GM21786 (cell line): ENCODE results near the gene TXLNA.

Experiments used
- ATAC-seq: cut with Tn5 transposase; IDR thresholded peaks from one replicate; pipeline ENCODE4 v1.9.1; 2021; ENCODE audit not compliant: unreplicated experiment

The TXLNA gene

DNA sequence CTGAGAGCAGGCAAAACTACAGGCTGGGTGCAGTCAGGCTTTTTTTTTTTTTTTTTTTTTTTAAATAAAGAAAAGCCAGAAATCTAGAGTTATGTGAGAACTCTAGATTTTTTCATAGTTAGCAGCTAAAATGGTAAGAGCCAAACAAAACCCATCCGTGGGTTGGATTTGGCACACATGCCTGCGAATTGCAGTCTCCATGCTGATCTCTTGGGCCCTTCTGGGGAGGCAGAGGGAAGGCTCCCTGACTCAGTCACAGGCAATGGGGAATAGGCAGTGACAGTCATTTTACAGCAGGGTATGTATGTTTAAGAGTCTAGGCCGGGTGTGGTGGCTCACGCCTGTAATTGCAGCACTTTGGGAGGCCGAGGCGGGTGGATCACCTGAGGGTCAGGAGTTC is 2.6 kb downstream of the TXLNA start:
- ATAC-seq: no peak

DNA sequence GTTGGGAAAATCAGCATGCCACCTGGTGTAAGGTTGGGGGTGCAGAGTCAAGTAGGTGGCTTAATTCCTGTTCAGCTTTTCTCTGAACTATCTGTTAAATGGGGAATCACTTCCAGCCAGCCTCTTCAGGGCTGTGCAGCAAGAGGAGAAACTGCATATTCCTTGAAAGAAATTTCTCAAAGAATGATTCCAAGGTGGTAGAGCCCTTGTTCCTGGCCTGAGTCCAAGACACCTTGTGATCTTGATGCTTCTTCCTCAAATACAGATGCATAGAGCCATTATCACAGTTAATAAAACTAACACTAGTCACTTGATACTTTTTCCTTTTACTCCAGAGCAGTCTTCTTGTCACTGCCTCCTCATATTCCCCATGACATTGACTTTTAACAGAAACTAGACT is 5.2 kb downstream of the TXLNA start:
- ATAC-seq: no peak

DNA sequence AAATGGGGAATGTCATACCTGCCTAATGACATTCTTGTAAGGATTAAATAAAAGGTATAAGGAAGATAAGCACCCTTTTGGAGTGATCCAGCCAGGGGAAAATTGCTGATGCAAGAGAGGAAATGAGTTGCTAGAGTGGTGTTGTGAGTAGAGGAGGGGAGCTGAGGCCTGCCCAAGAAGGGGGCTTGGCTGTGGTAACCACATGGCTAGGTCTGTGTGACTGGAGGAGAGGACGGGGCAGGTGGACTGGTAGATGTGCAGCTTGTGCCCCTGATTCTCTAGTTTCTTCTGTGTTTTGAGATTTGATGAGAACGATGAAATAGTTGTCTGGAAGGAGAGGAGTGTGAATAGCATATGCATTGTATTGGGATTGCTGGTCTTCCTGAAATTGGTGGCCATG is 6.6 kb downstream of the TXLNA start:
- ATAC-seq: no peak

DNA sequence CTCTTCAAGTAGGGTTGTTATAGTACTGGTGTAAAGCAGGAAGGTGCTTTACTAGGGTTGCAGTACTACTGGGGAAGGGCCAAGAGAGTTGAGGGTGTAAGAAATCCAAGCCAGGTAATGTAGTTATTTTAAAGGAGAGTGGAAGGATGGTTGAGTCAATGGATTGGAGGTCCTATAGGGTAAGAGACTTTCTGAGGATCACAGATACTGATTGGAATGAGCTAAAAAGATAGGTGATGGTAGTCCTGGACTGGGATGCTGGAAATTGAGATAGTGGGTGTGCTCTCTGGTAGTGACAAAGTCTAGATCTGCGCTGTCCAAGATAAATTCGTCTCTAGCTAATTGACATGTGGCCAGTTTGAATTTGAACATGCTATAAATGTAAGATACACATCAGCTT is 7.0 kb downstream of the TXLNA start:
- ATAC-seq: no peak

DNA sequence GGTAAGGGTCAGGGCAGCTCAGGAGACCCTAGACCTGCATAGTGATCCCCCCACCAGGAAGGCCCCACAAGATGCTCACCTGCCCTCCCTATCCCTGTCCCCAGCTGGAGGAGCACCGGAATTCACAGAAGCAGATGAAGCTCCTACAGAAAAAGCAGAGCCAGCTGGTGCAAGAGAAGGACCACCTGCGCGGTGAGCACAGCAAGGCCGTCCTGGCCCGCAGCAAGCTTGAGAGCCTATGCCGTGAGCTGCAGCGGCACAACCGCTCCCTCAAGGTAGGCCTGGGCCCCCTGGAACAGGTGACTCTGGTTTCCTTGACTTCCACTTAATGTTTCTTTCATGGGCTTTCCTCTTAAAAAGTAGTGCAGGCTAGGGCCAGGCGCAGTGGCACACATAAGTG is 8.4 kb downstream of the TXLNA start:
- no peak for ATAC-seq

DNA sequence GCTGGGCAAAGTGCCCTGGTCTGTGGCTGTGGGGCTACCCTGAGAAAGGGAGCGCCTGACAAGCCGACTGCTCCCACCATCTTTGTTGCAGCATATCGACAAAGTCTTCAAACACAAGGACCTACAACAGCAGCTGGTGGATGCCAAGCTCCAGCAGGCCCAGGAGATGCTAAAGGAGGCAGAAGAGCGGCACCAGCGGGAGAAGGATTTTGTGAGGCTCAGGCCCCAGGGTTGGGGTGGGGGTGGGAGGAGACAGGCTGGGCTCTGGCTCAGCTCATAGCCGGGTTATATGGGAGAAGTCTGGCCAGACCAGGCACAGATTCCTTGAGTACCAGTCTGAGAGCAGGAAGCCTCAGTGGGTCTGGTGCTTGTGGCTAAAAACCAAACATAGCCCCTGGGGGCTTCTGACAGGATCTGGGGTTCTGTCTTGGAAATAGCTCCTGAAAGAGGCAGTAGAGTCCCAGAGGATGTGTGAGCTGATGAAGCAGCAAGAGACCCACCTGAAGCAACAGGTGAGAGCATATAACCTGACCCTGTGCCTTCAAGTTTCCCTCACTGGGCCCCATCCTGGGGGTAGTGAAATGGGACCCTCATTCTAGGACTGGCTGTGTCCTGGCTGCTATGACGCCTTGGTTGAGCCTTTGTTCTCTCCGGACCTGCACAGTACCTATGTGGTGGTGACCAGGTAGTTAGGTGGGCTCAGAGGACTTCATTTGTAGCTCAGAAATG is 12.9 kb downstream of the TXLNA start:
- no peak for ATAC-seq

DNA sequence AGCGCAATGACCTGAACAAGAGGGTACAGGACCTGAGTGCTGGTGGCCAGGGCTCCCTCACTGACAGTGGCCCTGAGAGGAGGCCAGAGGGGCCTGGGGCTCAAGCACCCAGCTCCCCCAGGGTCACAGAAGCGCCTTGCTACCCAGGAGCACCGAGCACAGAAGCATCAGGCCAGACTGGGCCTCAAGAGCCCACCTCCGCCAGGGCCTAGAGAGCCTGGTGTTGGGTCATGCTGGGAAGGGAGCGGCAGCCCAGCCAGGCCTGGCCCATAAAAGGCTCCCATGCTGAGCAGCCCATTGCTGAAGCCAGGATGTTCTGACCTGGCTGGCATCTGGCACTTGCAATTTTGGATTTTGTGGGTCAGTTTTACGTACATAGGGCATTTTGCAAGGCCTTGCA is 15.5 kb downstream of the TXLNA start:
- no peak for ATAC-seq

DNA sequence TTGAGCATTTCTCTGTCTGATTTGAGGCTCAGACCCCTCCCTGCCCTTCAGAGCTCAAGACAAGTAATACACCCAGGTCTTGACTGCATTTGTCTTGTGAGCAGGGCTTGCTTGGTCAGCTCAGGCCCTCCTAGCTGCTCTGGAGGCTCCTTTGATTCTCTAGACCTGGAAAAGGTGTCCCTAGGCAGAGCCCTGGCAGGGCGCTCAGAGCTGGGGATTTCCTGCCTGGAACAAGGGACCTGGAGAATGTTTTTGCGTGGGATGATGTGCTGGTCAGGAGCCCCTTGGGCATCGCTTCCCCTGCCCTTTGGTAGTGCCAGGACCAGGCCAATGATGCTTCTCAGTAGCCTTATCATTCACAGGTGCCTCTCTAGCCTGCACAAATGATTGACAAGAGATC is 16.1 kb downstream of the TXLNA start:
- ATAC-seq: no peak

GRCh38 chr1:32195972-32196823 is 16.7 kb downstream of the TXLNA start:
- ATAC-seq: no peak

DNA sequence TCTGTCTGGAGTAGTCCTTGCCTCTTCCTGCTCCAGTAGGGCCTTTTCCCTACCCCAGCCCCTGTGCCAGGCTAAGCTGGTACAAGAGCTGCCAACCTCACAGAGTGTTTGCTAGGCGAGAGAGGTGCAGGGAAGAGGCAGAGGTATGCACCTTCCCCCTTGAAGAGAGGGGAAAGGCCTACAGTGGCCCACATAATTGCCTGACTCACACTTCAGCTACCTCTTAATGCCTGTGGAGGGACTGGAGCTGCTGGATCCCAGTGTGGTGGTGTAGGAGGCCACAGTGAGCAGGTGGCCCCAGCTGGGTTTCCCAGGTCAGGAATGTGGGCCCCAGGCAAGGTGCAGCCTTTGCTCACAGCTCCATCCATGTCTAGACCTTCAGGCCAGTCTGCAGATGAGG is 17.6 kb downstream of the TXLNA start:
- no peak for ATAC-seq

- no peak for ATAC-seq
Observed at GRCh38 chr1:32197837-32198236, 18.4 kb downstream of the TXLNA start.

DNA sequence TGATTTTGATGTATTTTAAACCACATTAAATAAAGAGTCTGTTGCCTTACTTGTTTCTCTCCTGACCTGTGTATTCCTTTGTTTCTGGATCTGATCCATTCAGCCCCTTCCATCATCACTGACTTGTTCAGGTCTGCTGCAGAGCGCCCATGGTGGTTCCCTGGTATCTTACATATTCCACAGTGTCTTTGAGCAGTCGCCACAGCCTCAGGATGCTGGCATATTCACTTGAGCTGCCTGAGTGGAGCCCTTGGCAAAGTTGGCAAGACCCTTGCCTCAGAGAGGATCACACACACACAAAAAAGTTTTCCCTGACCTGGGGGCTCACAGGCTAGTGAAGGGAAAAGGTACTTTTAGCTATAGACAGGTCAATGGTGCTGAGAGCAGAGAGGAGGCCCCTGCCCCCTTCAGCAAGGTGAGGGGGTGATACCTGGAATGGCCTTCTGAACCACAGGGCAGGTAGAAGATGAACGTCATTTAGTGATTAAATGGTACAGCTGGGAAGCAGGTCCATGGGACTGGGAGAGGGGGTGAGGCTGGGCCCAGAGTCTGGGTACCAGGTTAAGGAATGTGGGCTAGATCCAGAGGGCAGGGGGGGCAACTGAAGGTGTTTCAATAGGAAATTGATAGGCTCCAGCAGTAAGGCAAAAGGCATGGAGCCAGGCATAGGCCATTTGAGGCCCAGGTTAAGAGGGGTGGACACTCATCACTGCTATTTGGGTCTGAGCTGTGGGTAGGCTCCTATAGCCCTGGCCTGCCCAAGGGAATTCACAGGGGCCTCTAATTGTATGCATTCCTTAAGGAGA is 19.0 kb downstream of the TXLNA start:
- no peak for ATAC-seq

DNA sequence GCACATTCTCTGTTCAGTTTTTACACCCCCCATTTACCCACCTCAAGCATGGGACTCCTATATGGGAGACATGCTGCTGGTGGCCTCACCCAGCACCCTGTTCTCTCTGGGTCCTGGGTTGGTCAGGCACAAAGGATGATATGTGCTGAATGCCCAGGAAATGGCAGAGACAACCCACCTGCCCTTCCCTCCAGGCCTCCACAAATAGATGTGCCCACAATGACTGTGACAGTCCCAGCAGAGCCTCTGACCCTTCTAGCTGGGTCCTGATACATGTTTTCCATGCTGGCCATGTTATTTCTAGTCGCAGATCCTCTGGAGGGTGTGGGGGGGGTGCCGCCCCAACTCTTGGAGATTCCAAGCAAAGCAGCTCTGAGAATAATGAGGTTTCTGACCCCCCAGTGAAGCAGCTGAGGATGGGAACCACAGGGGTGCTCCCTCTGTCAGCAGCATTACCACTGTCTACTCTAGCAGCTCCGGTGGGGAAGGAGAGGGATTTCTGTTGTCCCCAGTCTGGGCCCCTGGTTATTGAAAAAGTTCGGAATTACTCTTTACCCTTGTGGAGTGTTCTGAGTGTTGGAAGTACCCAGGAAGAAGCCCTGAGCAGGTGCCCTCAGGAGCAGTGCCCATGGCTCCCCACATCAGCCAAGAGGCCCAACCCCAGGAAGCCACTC is 19.7 kb downstream of the TXLNA start:
- ATAC-seq: no peak

GRCh38 chr1:32199717-32200072 is 20.2 kb downstream of the TXLNA start:
- ATAC-seq: no peak

DNA sequence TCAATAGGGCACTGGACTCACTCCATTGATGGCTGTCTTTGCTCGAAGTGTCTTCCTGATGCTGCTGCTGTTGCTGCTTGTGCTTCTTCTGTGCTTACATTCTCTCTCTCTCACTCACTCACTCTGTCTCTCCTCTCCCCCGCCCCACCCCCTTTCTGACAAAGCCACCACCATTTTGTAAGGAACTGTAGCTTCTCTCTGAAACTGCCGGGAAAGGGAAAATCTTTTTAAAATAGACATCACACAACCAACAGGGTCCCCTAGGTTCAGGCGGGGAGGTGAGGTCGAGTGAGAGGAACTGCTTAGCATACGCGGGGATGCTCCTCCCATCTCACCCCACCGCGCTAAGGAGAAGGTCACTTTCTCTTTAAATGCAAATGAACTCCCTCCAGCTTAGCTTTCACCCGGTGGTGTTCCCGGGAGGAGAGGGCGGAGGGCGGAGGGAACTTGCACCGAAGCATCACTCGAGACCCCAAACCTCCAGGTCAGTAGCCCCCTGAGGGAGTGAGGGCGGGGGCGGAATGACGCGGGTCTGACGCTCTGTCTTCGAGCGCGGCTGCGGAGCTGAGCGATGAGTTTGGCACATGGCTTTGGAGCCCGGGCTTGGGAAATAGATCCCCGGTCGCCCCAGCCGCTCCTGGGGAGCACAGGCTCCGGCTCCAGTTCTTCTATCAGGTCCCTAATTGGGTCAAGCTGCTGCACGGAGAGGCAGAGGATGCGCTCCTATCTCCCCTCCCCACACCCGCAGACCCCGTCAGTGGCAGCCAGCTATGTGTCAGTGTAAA is 20.9 kb downstream of the TXLNA start, which contains the start of gene CCDC28B:
Gene CCDC28B, plus strand, starts transcription at position 370 of the 785 bp plus-strand sequence. CDS start 1,341 bp downstream, outside the sequence.
- ATAC-seq: no peak

DNA sequence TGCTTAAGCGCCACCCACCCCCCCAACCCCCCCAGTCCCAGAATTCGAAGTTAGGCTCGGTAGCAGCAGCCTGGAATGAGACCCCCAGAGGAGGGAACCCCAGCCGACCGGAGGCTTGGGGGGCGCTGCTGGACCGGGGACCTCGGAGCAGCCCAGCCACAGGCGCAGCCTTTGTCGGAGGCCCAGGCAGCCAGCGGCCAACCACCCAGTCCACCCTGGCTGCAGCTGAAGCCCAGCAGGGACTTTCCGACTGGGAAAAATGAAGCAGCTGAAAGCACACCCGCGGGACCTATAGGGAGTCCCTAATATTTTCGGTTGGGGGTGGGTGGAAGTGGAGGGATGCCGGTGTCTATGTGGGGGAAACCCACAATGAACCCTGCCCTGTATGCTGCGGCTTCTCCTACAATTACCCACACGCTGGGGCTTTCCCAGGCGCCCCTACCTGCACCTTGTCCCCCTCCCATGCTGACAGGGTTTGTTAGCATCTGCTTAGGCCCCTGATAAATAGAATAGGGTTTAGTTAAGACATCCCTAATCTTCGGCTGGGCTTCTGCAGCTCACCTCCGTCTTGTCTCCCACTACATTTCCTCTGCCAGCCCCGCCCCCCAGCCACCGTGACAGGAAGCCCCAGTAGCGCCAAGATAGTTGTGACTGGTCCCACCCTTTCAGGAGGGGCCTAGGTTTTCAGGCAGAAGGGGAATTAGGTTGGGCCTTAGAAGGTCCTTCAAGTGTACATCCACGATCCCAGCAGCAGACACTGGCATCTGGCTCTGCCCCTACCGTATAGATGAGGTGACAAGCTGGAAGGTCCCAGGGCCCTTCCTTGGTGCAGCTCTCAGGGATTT is 21.8 kb downstream of the TXLNA start:
- peak; percentile 43 for ATAC-seq

DNA sequence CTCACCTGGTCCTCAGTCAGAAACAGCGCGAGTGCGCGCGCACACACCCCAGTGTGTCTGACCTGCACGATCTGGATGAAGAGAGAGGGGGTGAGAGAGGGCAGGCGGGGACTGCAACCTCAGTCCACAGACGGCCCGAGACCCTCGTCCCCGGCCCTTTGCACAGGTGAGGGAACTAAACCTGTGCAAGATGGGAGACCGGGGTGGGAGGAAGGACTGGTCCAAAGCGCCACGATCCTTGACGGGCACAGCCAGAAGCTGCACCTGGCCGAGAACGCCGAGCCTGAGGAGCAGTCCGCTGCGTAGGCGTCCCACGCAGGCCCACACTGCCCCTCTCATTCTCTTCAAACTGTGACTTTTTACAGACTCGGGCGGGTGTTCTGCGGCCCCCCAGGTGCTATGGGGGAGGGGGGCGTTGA is 25.5 kb downstream of the TXLNA start:
- ATAC-seq: no peak

- ATAC-seq: no peak
Observed at GRCh38 chr1:32205401-32206370, 26.2 kb downstream of the TXLNA start, which contains the start of gene IQCC. TSS of gene IQCC (plus strand) at chr1:32205671. CDS start at chr1:32205682, 11 bp downstream.
